Embryonic facial prominence (tissue), 1 donor: ENCODE results near the gene MZT2B.
"Not testable (repeated sequence)": the region's sequence is repeated elsewhere in the genome, so short reads cannot be mapped to it uniquely, and the experiment has no call there.

Source experiments
- DNase-seq: peaks from one replicate; pipeline ENCODE4 v3.0.0-alpha.2; 2016; ENCODE audit errors: extremely low spot score

Gene MZT2B

GRCh38 chr2:130152816-130153595 lies 29.1 kb upstream of the MZT2B start:
- no peak for DNase-seq

- not testable (repeated sequence) for DNase-seq
These were observed 28.2 kb upstream of the MZT2B start for GRCh38 chr2:130153721-130154422.

- not testable (repeated sequence) for DNase-seq
These were observed 27.7 kb upstream of the MZT2B start for GRCh38 chr2:130154423-130154770.

GRCh38 chr2:130154773-130155765 lies 27.0 kb upstream of the MZT2B start:
- no peak for DNase-seq

- not testable (repeated sequence) for DNase-seq
These were observed 26.0 kb upstream of the MZT2B start for GRCh38 chr2:130155956-130156623.

- no peak for DNase-seq
These were observed 25.4 kb upstream of the MZT2B start for GRCh38 chr2:130156624-130157004.

- DNase-seq, result not testable (repeated sequence)
These were observed 24.7 kb upstream of the MZT2B start for GRCh38 chr2:130157354-130157753.

- not testable (repeated sequence) for DNase-seq
These were observed 24.1 kb upstream of the MZT2B start for GRCh38 chr2:130157825-130158514.

- DNase-seq, result no peak
These were observed 23.4 kb upstream of the MZT2B start for GRCh38 chr2:130158631-130159030.

- DNase-seq, result not testable (repeated sequence)
These were observed 22.7 kb upstream of the MZT2B start for GRCh38 chr2:130159376-130159775.

GRCh38 chr2:130160131-130160530 lies 21.9 kb upstream of the MZT2B start:
- no peak for DNase-seq

- not testable (repeated sequence) for DNase-seq
These were observed 21.0 kb upstream of the MZT2B start for GRCh38 chr2:130160838-130161705.

- not testable (repeated sequence) for DNase-seq
These were observed 19.6 kb upstream of the MZT2B start for GRCh38 chr2:130162486-130162885.

- DNase-seq, result no peak
These were observed 19.1 kb upstream of the MZT2B start for GRCh38 chr2:130162968-130163367.

GRCh38 chr2:130165293-130166016 lies 16.6 kb upstream of the MZT2B start:
- DNase-seq, result no peak

GRCh38 chr2:130166611-130167010 lies 15.5 kb upstream of the MZT2B start:
- DNase-seq, result not testable (repeated sequence)

GRCh38 chr2:130169163-130169562 lies 12.9 kb upstream of the MZT2B start:
- DNase-seq, result not testable (repeated sequence)

GRCh38 chr2:130169896-130170295 lies 12.2 kb upstream of the MZT2B start:
- DNase-seq, result no peak

- DNase-seq, result not testable (repeated sequence)
These were observed 7.2 kb upstream of the MZT2B start for GRCh38 chr2:130174866-130175265.
